ENCODE data around the gene HPS1. TPM values are rescaled to one million over a fixed set of nuclear protein-coding genes. Genes with fewer than 3 reads are reported as not detected.

Gene HPS1
- total and polyA plus RNA-seq, 10 of the 15 experiments (the other 5 are each of a cell fraction or from before 2014, with no cell fraction given): 27.1 to 138 (median 54.8) TPM

- ATAC-seq (no peak), FAIRE-seq (no peak), DNase-seq (ENCODE audit: low read depth, low spot score) (no peak)
- intact Hi-C loops (cut with micrococcal nuclease; ENCODE audit: unreplicated experiment): no loop called here
- Histone ChIP-seq H3K4me1 (ENCODE audit: control insufficient read depth, insufficient read depth, low read length) (no peaks in the 10 kb centered on the region), H3K4me3 (no peak overlapping the region), H3K27ac (ENCODE audit: control insufficient read depth, insufficient read depth) (no peak overlapping the region), H3K9me3 (replicated peaks; ENCODE audit: control insufficient read depth, insufficient read depth, low read length) (peaks cover 4% of the 10 kb centered on the region; the same call in 1 of the 3 replicates), H3K79me2 (ENCODE audit: control insufficient read depth, insufficient read depth, low read length) (no peaks in the 10 kb centered on the region; the same call in 1 of the 2 replicates), H4K20me1 (ENCODE audit: control insufficient read depth, insufficient read depth) (no peaks in the 10 kb centered on the region), H3K27me3 (replicated peaks in 1 of 2; ENCODE audit: control insufficient read depth in 2 of 2, insufficient read depth in 2 of 2, low read length in 1 of 2) (no peaks in the 10 kb centered on the region), H3K4me2 (ENCODE audit: control insufficient read depth, insufficient read depth) (no peak overlapping the region), H3K9ac (ENCODE audit: control insufficient read depth, insufficient read depth, low read length) (no peak overlapping the region), H3K36me3 (ENCODE audit: control insufficient read depth in 2 of 2, insufficient read depth in 2 of 2, low read length in 1 of 2) (peaks cover 11 to 15% of the 10 kb centered on the region in 2 experiments; a peak in 3 of 4 replicates), H2AFZ (ENCODE audit: control insufficient read depth, low read depth, low read length) (no peak overlapping the region)
- RAD21 ChIA-PET (ENCODE audit: unreplicated experiment): no interaction called here
- CTCF ChIA-PET: interaction anchor here (0.8 to 1.9 kb wide), 3 partner anchors 7 to 31 kb away, joined by 3 to 16 read pairs (median 3); no protein-coding TSS in a partner anchor
- whole genome bisulfite sequencing (ENCODE audit: insufficient coverage, insufficient replicate concordance, low lambda C conversion rate, missing lambda C conversion rate): 98% methylated on average over 4 of the region's 4 CpGs
- SMC1A ChIA-PET (ENCODE audit: uncharacterized antibody, unreplicated experiment): no interaction called here
- in situ Hi-C loops (cut with MboI): no loop called here
- POLR2A ChIA-PET: interaction anchor here (1.1 kb wide), 1 partner anchor 10 kb away, joined by 5 read pairs; the partner anchor contains the start of gene HPS1
- BruUV-seq (replicated peaks): no TSS peak
- TF ChIP-seq CUX1 (IDR thresholded peaks at IDR 0.05; ENCODE audit: insufficient replicate concordance, low read depth, low read length): no peak
- no peak for TF ChIP-seq PRDM15 (CRISPR knock-in tag; IDR thresholded peaks at IDR 0.05)
- no peak for TF ChIP-seq NR2C2 (IDR thresholded peaks at IDR 0.05; ENCODE audit: borderline replicate concordance, control insufficient read depth, insufficient read length, low read depth)
- TF ChIP-seq SKIL (IDR thresholded peaks at IDR 0.05; ENCODE audit: low read depth, poor library complexity, severe bottlenecking): no peak
- TF ChIP-seq SMAD1 (IDR thresholded peaks at IDR 0.05; ENCODE audit: low read depth, partially characterized antibody): no peak
- TF ChIP-seq NFXL1 (IDR thresholded peaks at IDR 0.05; ENCODE audit: borderline replicate concordance): no peak
- TF ChIP-seq IRF3 (IDR thresholded peaks at IDR 0.05): no peak
- no peak for TF ChIP-seq MTA2 (IDR thresholded peaks at IDR 0.05; ENCODE audit: low read depth)
- TF ChIP-seq CEBPB (IDR thresholded peaks at IDR 0.05; ENCODE audit: borderline replicate concordance in 1 of 2, low read depth in 2 of 2, low read length in 2 of 2): no peak
- TF ChIP-seq FOXM1 (IDR thresholded peaks at IDR 0.05; ENCODE audit: low read depth, low read length): no peak
- no peak for TF ChIP-seq SPI1 (IDR thresholded peaks at IDR 0.05; ENCODE audit: borderline replicate concordance, insufficient read depth, low read depth, low read length)
Observed at GRCh38 chr10:98436704-98437103, 10.0 kb downstream of the HPS1 start.
